Measurements from ENCODE around the gene MYBPC2. TPM values are rescaled to one million over a fixed set of nuclear protein-coding genes. Genes with fewer than 3 reads are reported as not detected.

Gene MYBPC2
- total RNA-seq, 2 experiments from 2014 or later: 0.28 to 0.33 TPM

DNA sequence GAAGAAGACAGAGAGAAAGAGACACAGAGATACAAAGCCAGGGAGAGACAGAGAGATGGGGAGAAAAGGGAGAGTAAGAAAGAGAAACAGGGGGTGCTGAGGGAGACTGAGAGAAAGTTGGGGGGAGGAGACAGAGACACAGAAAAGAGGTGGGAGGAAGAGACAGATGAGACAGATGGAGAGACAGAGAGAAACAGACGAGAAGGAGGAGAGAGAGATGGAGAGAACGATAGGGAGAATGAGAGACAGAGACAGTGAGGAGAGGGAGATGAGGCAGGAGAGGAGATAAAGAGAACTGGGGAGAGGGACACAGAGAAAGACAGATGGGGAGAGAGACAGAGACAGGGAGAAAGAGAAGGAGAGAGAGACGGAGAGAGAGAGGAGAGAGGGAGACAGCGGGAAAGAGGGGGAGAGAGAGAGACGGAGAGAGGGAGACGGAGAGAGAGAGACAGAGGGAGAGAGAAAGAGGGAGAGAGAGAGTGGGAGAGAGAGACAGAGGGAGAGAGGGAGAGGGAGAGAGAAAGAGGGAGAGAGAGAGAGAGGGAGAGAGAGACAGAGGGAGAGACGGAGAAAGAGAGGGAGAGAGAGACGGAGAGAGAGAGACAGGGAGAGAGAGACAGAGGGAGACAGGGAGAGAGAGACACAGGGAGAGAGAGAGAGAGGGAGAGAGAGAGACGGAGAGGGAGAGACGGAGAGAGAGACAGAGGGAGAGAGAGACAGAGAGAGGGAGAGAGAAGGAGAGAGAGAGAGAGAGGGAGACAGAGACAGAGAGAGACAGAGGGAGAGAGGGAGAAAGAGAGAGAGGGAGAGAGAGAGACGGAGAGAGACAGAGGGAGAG, 65.7 kb downstream of the MYBPC2 start:
- Mint-ChIP-seq H3K27ac (no peak overlapping the region), H3K9me3 (no peaks in the 10 kb centered on the region), H3K4me1 (no peaks in the 10 kb centered on the region), H3K27me3 (no peaks in the 10 kb centered on the region), H3K4me3 (no peak overlapping the region), H3K36me3 (ENCODE audit: low read depth) (no peaks in the 10 kb centered on the region)
- ChIA-PET POLR2A (no interaction called here), CTCF (no interaction called here)
- DNase-seq: no peak

DNA sequence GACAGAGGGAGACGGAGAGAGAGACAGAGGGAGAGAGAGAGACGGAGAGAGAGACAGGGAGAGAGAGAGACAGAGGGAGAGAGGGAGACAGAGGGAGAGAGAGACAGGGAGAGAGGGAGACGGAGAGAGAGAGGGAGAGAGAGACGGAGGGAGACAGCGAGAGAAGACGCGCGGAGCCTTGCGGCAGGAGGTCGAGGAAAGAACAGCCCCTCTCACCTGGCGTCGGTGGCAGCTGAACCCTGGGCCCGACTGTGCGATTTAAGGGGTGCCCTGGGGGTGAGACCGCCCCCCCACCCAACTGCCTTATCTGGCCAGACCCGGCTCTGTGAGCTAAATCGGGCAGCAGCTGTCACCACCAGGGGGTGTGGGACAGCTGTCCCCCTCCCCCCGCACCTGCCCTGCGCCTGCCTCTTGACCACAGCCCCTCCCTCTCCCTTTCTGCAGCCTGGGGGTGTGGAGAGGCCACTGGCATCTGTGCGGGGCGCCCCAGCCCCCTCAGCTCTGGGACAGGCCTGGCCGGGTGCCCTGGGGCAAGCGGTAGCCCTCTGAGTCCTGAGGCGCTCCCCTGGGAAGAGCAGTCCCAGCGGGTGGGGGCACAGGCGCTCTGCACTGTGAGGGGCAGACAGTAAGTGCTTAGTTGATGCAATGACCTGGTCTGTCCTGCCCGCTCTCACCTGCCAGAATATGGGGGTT, 67.5 kb downstream of the MYBPC2 start:
- POLR2A ChIA-PET: interaction anchor here (1.0 kb wide), 1 partner anchor 10 kb away, joined by 5 read pairs; the partner anchor contains the start of gene JOSD2
- no peak overlapping the region for H3K4me3 Mint-ChIP-seq

DNA sequence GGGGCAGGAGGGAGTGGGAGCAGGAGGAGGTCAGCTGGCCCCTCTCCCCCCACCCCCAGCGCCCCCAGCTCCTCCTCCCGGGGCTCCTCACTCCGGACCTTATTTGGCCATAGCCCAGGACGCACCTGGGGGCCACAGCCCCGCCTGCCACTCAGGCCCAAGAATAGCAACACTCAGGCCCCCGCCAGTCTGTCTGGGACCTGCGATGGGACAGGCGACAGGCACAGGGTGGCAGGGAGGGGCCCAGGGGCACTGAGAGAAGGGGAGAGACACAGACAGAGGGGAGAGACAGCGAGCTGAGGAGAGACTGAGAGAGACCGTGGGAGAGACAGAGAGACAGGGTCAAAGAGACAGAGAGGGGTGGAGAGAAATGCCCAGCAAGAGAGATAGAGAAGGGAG, 68.1 kb downstream of the MYBPC2 start:
- Mint-ChIP-seq H3K4me1 (no peaks in the 10 kb centered on the region), H3K9me3 (no peaks in the 10 kb centered on the region), H3K27me3 (no peaks in the 10 kb centered on the region), H3K36me3 (ENCODE audit: low read depth) (no peaks in the 10 kb centered on the region), H3K4me3 (no peak overlapping the region), H3K27ac (no peak overlapping the region)
- DNase-seq: no peak
- POLR2A ChIA-PET: interaction anchor here (1.0 kb wide), 1 partner anchor 10 kb away, joined by 5 read pairs; the partner anchor contains the start of gene JOSD2
- CTCF ChIA-PET: no interaction called here

More for the DNA sequence above, 67.5 kb downstream of the MYBPC2 start:
- Mint-ChIP-seq H3K9me3 (no peaks in the 10 kb centered on the region), H3K4me1 (no peaks in the 10 kb centered on the region), H3K27me3 (no peaks in the 10 kb centered on the region), H3K27ac (no peak overlapping the region), H3K36me3 (ENCODE audit: low read depth) (no peaks in the 10 kb centered on the region)
- CTCF ChIA-PET: no interaction called here
- no peak for DNase-seq

DNA sequence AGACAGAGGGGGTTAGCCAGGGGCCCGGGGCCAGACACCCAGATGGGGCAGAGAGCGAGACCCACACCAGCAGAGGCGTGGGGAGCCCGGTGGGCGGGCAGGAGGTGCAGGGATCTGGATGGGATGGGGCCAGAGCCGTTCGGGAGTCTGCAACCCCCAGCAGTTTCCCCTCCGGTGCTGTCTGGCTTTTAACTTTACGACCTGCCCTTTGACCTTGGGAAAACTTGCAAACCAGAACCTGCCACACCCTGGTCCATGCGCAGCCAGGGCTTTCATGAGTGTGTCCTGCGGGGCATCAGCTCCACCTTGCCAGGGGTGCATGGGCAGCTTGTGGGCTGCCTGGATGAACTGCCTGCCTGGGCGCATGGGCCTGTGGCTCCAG, 68.5 kb downstream of the MYBPC2 start:
- no peak for DNase-seq
- Mint-ChIP-seq H3K9me3 (no peaks in the 10 kb centered on the region), H3K36me3 (ENCODE audit: low read depth) (no peaks in the 10 kb centered on the region), H3K4me1 (no peaks in the 10 kb centered on the region), H3K4me3 (no peak overlapping the region), H3K27me3 (no peaks in the 10 kb centered on the region), H3K27ac (no peak overlapping the region)
- POLR2A ChIA-PET: interaction anchor here (1.0 kb wide), 1 partner anchor 9 kb away, joined by 5 read pairs; the partner anchor contains the start of gene JOSD2
- CTCF ChIA-PET: no interaction called here

DNA sequence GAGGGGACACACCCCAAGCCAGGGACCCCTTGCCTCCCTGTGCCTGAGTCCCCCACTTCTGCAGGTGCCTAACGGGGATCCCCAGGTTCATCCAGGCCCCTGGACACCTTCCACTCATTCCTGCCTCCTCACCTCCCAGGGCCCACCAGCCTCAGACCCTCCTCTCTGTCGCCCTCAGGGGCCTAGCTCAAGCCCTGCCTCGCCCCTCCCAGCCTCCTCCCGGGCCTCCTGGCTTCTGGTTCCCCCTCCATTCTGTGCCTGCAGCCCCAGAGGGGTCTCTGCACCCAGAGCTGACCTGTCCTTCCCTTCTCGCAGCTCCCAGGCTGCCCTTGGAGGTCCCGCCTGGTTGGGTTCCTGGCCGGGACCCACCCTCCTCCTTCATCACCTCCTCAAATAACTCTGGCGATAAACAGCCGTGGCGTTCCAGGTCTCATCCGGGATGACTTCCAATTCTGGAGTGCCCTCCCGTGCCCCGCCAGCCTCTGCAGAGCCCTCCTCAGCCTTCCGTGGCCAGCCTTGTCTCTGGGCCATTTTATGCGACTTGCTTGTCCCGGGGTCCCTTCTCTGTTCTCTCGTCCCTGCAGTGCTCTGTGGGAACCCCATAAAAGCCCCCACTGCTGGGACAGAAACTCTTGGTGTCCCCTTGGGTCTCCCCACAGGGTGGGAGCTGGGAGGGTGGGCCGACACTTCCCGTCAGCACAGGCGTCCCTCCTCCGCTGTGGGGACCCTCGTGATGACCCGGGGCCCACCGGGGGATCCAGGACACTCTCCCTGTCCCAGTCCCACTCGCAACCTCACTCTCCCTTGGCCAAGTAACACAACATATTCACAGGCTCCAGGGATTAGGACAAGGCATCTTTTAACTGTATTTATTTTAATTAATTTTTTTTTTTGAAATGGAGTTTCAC, 69.1 kb downstream of the MYBPC2 start:
- Mint-ChIP-seq H3K27me3 (no peaks in the 10 kb centered on the region), H3K9me3 (no peaks in the 10 kb centered on the region), H3K4me3 (no peak overlapping the region), H3K4me1 (no peaks in the 10 kb centered on the region), H3K27ac (no peak overlapping the region), H3K36me3 (ENCODE audit: low read depth) (no peaks in the 10 kb centered on the region)
- no peak for DNase-seq
- POLR2A ChIA-PET: no interaction called here
- CTCF ChIA-PET: no interaction called here

DNA sequence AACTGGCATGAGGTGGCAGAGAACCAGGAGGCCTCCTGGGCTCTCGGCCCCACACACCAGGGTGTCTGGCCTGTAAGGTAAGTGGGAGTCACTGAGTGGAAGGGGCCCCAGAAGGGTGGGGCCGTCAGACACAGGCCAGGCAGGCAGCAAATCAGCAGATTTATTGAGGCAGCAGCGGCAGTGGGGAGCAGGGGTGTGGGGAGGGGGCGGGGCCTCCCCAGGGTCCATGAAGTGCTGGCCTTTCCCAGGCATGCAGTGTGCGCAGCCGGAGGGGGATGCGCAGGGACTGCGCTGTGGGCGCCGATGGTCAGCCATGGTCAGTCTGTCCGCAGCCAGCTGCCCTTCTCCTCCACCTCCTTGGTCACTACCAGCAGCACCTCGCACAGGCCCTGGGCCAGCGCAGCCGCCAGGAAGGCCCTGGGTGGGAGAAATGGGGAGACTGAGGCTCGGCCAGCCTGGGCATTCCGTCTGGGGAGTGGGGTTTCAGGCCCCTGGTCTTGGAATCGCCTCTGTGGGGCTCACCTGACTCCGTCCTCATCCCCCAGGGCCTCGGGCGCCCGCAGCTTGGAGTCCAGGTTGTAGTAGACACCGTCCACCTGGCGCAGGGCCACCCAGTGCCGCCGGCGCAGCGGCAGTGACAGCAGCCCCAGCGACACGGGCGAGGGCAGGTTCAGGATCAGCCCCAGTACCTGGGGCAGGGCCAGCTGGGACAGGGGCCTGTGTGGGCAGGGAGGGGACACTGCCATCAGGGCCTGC, 73.3 kb downstream of the MYBPC2 start:
- no peak for DNase-seq
- ChIA-PET CTCF (no interaction called here), POLR2A (no interaction called here)
- no peaks in the 10 kb centered on the region for H3K9me3 Mint-ChIP-seq
- peaks cover 18% of the 10 kb centered on the region for H3K4me1 Mint-ChIP-seq
- no peak overlapping the region for H3K4me3 Mint-ChIP-seq
- H3K27ac Mint-ChIP-seq: no peak overlapping the region
- peaks cover 8% of the 10 kb centered on the region for H3K36me3 Mint-ChIP-seq (ENCODE audit: low read depth)
- no peaks in the 10 kb centered on the region for H3K27me3 Mint-ChIP-seq

DNA sequence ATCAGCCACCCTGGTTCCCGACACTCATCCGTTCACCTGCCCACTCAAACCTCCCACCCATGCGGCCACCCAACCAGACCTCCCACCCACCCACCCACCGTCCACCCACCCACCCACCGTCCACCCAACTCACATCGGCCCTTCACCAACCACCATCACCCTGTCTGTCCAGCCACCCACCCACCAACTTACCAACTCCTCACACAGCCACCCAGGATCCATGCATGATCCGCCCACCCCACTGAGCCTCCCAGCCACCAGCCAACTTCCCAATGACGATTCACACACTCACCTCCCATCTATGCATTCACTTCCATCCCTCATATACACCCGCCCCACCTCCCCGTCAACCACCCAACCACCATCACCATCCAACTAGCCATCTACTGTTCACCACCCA, 74.0 kb downstream of the MYBPC2 start:
- Mint-ChIP-seq H3K4me1 (peaks cover 21% of the 10 kb centered on the region), H3K27me3 (no peaks in the 10 kb centered on the region), H3K9me3 (no peaks in the 10 kb centered on the region), H3K36me3 (ENCODE audit: low read depth) (peaks cover 8% of the 10 kb centered on the region), H3K4me3 (no peak overlapping the region), H3K27ac (no peak overlapping the region)
- ChIA-PET CTCF (no interaction called here), POLR2A (no interaction called here)
- no peak for DNase-seq

DNA sequence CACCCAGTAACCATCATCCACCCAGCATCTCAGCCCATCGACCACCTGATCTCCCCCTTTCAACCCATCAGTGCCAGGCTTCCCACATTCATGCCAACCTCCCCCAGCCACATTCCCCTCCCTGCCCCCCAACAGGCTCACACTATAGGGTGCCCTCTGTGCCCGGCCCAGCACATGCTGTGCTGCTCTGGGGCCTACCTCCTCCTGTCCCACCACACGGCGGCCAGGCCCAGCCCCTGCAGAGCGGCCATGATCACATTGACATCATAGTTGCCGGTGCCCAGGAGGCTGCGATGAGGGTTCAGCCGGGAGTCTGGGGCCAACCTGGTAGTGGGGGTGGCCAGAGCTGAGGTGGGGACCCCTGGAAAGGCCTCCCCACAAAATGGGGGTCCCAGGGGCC, 74.7 kb downstream of the MYBPC2 start:
- peaks cover 23% of the 10 kb centered on the region for H3K4me1 Mint-ChIP-seq
- ChIA-PET POLR2A (no interaction called here), CTCF (no interaction called here)
- no peak for DNase-seq
- H3K9me3 Mint-ChIP-seq: no peaks in the 10 kb centered on the region
- H3K36me3 Mint-ChIP-seq (ENCODE audit: low read depth): peaks cover 8% of the 10 kb centered on the region
- H3K27ac Mint-ChIP-seq: no peak overlapping the region
- H3K27me3 Mint-ChIP-seq: no peaks in the 10 kb centered on the region
- H3K4me3 Mint-ChIP-seq: no peak overlapping the region

DNA sequence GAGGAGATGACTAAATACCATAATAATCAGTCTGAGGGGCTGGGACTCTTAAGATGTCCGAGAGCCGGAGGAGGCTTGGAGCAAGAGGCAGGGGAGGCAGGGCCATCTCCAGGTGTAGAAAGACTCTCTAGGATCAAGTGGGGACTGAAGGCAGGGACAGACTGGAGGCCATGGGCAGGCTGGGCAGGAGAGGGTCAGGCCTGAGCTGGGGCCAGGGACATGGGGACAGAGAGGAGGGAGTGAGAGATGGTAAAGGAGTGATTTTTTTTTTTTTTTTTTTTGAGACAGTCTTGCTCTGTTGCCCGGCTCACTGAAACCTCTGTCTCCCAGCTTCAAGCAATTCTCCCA, 76.1 kb downstream of the MYBPC2 start:
- Mint-ChIP-seq H3K27me3 (no peaks in the 10 kb centered on the region), H3K4me3 (peak overlapping the region; percentile 23), H3K27ac (no peak overlapping the region), H3K9me3 (no peaks in the 10 kb centered on the region), H3K36me3 (ENCODE audit: low read depth) (peaks cover 8% of the 10 kb centered on the region), H3K4me1 (peaks cover 23% of the 10 kb centered on the region)
- CTCF ChIA-PET: interaction anchor here (1.4 kb wide), 1 partner anchor 47 kb away, joined by 3 read pairs; no protein-coding TSS in a partner anchor
- POLR2A ChIA-PET: interaction anchor here (0.6 kb wide), 1 partner anchor 167 kb away, joined by 3 read pairs; no protein-coding TSS in a partner anchor
- DNase-seq: no peak

DNA sequence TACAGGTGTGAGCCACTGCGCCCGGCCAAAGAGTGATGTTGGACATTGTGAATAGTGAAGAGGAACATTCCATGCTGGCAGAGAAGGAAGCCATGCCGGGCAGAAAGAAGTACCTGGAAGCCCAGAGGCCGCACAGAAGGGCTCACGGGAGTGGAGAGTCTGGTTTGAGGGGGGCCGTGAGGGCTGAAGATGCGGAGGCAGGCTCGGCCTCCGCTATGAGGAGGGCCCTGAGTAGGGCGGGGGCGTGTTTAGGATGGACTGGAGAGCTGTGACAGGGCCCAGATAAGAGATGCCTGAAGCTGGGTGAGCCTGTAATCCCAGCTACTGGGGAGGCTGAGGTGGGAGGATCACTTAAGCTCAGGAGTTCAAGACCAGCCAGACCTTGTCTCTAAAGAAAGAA, 76.7 kb downstream of the MYBPC2 start:
- H3K36me3 Mint-ChIP-seq (ENCODE audit: low read depth): peaks cover 8% of the 10 kb centered on the region
- POLR2A ChIA-PET: interaction anchor here (0.6 to 1.9 kb wide), 2 partner anchors 9 to 168 kb away, joined by 3 to 5 read pairs; no protein-coding TSS in a partner anchor
- peak overlapping the region; percentile 25 for H3K4me3 Mint-ChIP-seq
- H3K27ac Mint-ChIP-seq: peak overlapping the region; percentile 28
- DNase-seq: no peak
- no peaks in the 10 kb centered on the region for H3K9me3 Mint-ChIP-seq
- peaks cover 1% of the 10 kb centered on the region for H3K27me3 Mint-ChIP-seq
- peaks cover 23% of the 10 kb centered on the region for H3K4me1 Mint-ChIP-seq
- CTCF ChIA-PET: interaction anchor here (1.4 kb wide), 1 partner anchor 46 kb away, joined by 3 read pairs; no protein-coding TSS in a partner anchor

DNA sequence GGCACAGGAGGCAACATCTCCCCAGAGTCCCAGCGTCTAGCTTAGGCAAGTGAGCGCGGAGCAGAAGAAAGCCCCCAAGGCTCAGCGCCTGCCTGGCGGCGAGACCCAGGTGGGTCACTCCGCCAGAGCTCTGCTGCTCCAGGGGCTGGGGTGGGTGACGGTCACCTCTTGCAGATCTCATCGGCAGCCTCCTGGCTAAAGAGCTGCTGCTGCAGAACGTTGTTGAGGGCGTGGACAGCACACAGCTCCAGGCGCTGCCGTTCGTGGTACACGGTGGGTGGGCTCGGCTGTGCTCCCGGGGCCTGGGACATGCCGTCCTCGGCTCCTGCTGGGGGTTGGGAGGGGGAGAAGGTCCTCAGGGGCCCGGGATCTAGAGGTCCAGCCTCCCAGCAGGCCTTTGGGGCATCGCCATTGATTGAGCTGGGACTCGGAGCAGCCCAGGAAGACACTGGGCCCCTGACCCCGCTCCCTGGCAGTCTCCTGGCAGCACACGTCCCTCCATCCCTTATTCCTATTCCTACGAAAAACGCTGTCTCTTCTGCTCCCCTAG, 77.5 kb downstream of the MYBPC2 start:
- peaks cover 8% of the 10 kb centered on the region for H3K36me3 Mint-ChIP-seq (ENCODE audit: low read depth)
- DNase-seq: no peak
- CTCF ChIA-PET: interaction anchor here (1.3 to 1.5 kb wide), 3 partner anchors 28 to 149 kb away, joined by 3 to 6 read pairs (median 3); no protein-coding TSS in a partner anchor
- POLR2A ChIA-PET: interaction anchor here (1.3 to 1.9 kb wide), 2 partner anchors 10 to 294 kb away, joined by 5 to 9 read pairs; no protein-coding TSS in a partner anchor
- H3K4me3 Mint-ChIP-seq: peak overlapping the region; percentile 91
- H3K27me3 Mint-ChIP-seq: peaks cover 2% of the 10 kb centered on the region
- H3K4me1 Mint-ChIP-seq: peaks cover 23% of the 10 kb centered on the region
- H3K9me3 Mint-ChIP-seq: no peaks in the 10 kb centered on the region
- H3K27ac Mint-ChIP-seq: peak overlapping the region; percentile 92

DNA sequence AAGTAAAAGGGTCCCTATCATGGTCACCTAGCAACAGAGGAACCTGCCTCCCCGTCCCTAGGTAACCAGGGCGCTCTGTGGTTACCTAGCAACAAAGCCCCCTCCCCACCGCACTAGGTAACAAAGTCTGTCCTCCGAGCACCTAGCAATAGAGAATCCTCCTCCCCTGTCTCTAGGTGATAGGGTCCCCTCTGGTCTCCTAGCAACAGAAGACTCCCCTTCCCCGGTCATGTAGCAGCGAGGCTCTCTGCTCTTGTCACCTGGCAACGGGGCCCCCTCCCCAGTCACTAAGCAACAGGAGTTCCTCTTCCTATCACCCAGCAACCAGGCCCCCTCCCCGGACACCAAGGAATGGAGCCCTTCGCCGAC, 78.0 kb downstream of the MYBPC2 start:
- Mint-ChIP-seq H3K9me3 (no peaks in the 10 kb centered on the region), H3K36me3 (ENCODE audit: low read depth) (peaks cover 8% of the 10 kb centered on the region), H3K4me1 (peaks cover 23% of the 10 kb centered on the region), H3K27ac (peak overlapping the region; percentile 92), H3K4me3 (peak overlapping the region; percentile 91), H3K27me3 (peaks cover 2% of the 10 kb centered on the region)
- DNase-seq: no peak
- ChIA-PET POLR2A (interaction anchor here (0.8 to 2.0 kb wide), 7 partner anchors 10 to 294 kb away, joined by 3 to 9 read pairs (median 6); partner anchors contain the start of gene GARIN5A), CTCF (interaction anchor here (0.8 to 1.5 kb wide), 6 partner anchors 27 to 177 kb away, joined by 3 to 8 read pairs (median 3); partner anchors contain the start of gene POLD1)

Measured in activated CD4-positive, alpha-beta memory T cell treated with anti-CD3 and anti-CD28 coated beads, Interleukin-2, amount 10 ng/mL, durations not matched to agents 7 days and 5 days (primary cell).